ENCODE data around the gene NXF2B. TPM values are rescaled to one million over a fixed set of nuclear protein-coding genes. Genes with fewer than 3 reads are reported as not detected.
"Not testable (repeated sequence)": the region's sequence is repeated elsewhere in the genome, so short reads cannot be mapped to it uniquely, and the experiment has no call there.

Gene NXF2B, protein sequence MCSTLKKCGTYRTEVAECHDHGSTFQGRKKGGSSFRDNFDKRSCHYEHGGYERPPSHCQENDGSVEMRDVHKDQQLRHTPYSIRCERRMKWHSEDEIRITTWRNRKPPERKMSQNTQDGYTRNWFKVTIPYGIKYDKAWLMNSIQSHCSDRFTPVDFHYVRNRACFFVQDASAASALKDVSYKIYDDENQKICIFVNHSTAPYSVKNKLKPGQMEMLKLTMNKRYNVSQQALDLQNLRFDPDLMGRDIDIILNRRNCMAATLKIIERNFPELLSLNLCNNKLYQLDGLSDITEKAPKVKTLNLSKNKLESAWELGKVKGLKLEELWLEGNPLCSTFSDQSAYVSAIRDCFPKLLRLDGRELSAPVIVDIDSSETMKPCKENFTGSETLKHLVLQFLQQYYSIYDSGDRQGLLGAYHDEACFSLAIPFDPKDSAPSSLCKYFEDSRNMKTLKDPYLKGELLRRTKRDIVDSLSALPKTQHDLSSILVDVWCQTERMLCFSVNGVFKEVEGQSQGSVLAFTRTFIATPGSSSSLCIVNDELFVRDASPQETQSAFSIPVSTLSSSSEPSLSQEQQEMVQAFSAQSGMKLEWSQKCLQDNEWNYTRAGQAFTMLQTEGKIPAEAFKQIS
- total RNA-seq (2014; rRNA removed; shearing (Covaris generic)): not detected in 2 replicates

DNA sequence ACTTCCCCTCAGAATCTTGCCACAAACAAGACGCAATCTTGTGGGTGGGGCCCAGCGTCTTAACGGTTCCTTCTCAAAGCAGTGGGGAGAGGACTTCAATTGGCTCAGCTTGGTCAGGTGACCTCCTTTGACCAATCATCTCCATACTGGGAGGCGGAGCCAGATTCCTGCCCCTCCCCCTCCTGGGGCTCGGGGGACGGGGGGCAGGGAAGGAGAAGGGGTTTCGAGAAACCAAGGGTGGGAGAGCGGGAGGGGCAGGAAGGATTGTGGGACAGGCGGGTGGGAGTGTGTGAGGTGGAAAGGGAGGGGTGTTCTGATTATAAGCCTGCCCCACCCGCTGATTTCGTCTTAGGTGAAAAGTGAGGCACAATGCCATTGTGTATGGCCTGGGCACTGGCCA, at the start of gene NXF2B:
Gene NXF2B, minus strand, starts transcription at position 101 of the 400 bp plus-strand sequence. CDS start 59,972 bp downstream, outside the sequence.
- DNase-seq (ENCODE audit: low spot score): not testable (repeated sequence)

DNA sequence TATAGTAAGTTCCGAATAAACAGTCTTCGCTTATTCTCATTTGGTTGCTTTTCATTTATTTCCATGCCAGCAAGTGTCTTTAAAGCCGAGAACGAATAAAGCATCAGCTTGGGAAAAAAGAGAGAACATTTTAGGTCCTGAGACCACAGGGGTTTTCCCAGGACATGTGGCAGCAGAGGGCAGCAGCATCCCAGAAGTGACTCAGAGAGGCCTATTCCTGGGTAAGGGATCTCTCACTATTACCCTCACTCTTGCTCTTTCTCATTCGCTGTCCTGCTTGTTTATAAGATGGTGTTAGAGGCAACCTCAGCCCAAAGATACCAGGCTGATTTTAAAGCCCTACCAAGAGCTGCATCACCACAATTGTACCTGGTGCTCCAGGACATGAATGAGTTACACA, 39.0 kb upstream of the NXF2B start:
- not testable (repeated sequence) for DNase-seq (ENCODE audit: low spot score)

DNA sequence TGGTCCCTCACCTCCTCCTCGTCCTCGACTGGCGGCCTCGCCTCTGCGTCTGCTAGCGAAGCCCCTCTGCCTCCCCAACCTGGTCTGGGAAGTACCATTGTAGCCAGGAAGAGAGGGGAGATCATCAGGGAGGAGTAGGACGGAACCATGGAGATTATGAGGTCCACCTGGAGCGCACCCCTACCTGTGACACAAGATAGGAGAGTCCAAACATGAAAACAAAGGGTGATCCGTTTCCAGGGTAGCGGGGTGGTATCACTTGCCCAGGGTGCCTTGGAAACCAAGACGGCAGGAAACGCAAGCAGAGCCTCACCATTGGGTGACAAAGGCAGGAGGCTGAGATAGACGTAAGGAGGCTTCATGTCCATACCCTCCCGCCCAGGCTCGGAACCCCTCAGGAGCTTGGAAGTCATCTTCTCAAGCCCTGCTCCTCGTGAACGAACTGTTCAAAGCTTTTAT, 32.0 kb upstream of the NXF2B start, which contains the start of gene TCP11X2:
Gene TCP11X2, minus strand, starts transcription at position 51 of the 459 bp plus-strand sequence.
- DNase-seq (ENCODE audit: low spot score): not testable (repeated sequence)

DNA sequence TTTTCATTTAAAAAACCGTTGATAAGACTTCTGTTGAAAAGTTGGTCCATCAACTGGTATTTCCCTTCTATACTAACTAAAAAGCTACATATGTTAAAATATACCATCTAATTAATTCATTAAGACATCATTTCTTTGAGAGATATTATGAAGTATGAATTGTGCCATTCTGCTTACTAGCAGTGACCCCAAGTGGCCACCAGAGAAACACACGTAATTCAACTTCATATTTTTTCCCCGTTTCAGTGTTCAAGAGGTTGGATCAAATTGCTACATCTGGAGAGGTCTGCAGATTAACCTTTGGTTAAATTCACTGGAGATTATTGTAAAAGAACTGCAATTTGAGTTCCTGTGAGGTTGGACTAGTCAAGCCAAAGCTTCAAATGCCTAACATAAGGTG, 30.4 kb upstream of the NXF2B start:
- DNase-seq (ENCODE audit: low spot score): not testable (repeated sequence)

DNA sequence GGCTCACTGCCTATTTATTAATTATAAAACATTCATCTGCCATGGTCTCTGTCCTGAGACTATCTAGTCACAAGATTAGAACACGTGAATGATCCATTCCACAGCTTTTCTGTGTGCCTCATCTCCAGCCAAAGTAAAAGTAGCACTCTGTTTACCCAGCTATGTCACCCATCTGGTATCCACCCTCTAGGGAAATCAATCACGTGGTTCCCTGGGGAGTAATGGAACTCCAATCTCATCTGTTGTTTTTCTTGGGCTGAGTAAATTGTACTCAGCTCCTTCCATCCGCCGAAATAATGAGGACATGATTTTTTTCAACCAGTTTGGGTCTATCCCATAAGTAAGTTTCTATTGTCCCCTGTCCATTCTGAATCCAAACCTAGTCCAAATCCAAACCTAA, 18.8 kb upstream of the NXF2B start:
- not testable (repeated sequence) for DNase-seq (ENCODE audit: low spot score)

DNA sequence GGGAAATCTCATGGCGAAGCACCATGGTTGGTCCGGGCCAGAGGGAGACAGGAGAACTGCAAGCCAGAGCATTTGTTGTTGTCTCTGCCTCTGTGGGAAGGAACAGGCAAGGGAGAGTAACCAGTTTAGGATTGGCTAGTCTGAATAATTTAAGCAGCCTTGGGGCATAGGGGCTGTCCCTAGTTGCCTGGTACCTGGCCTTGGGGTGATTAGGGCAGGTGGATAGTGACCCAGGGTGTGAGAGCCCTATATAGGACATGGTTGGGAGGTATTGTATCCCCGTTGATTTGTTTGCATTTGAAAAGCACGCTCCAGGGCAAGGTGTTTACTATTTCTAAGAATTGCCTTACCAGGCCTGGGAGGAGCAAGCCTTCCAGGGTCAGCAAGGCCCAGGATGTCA, 25.3 kb downstream of the NXF2B start:
- DNase-seq (ENCODE audit: low spot score): not testable (repeated sequence)

DNA sequence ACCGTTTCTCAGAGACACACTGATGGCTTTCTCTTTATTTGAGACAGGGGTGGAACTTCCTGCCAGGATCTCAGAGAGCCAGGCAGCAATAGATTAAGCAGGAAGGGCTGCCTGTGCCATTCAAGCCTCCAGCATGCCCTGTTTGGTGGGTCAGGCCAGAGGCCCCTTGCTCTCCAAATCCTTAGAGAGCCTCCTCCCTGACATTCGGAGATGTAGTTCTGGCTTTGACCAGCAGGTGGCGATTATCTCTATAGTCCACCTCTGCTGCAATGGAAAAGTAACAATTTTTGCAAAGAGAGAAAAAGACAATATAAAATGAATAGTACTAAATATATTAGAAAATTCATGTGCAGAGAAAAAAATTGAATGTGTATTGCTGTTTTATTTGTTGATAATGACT, 93.9 kb downstream of the NXF2B start:
- DNase-seq (ENCODE audit: low spot score): peak; percentile 73

DNA sequence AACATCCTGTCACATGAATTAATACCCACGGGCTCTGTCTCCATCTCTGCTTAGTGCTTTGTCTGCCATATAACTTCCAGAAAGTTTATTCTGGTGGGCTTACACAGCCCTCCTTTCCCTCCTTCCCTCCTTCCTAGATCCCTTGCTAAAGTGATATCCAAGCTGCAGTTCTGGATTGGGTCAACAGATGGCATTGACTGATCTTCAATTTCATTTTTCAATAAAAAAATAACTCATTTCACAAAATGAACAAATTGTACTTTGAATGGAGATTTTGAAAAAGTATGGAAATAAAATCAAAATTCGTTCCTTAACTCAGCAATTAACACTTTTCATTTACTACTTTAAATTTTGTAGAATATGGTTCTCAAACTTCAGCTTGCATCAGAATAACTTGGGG, 97.9 kb downstream of the NXF2B start:
- no peak for DNase-seq (ENCODE audit: low spot score)

DNA sequence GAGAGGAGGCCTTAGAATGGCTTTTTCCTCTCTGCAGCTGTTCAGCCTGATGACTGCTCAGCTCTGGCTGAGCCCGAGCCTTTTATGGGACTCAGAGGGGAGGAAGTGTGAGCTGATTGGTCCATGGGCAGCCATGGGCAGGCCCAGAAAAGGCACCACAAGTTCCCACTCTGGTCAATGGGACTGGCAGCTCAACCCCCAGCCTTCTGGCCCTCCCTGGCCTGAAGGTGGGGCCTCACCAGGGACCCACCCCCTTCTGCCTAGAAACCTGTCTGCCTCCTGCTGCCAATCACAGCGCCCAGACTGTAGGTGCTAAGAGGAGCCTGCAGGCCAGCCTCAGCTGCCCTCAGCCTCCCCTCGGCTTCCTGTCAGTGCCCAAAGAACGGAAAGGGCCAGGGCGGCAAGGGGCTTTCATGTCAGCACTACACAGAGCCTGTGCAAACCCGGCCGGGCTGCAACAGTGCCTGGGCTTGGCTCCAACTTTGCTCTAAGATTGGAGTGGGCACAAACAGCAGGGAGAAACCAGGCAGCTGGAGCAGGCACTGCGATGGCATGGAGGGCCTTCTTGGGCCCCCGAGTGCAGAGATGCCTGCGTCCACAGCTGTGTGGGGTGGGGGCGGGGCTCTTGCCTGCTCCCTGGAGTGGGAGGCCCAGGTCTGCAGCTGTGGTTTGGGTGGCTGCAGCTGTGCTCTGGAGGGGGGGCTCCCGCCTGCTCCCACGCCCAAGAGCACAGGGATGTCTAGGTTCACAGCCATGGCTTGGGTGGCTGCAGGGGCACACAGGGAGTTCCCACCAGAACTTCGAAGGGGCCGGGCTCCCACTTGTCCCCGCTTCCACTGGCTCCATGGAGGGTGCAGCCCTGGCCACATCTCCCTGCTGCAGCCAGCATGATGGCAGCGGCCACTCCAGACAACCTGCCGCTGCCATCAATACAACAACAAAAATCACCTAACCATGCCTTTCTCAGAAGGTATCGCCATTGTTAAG, 100.2 kb downstream of the NXF2B start:
- no peak for DNase-seq (ENCODE audit: low spot score)

DNA sequence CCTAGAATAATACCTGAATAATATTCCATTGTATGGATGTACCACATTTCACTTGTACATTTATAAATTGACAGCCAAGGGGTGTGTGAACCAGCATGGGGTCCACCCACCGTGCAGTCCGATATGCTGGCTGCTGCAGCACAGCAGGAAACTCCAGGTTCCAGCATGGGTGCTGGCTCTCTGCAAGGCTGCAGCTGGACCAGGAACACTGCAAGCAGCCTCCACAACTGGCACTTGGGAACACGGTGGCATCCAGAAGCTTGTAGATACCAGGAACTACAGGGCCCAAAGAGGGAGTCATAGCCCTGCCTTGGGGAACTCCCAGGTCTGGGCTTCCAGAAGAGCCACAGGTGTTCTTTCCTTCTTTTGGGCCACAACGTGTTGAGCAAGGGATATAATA, 101.6 kb downstream of the NXF2B start:
- DNase-seq (ENCODE audit: low spot score): no peak

Other genes starting within 250 kb of the NXF2B start
- gene TCP11X1, start 224.7 kb downstream of the NXF2B start, total RNA-seq (2014; rRNA removed; shearing (Covaris generic)): not detected in 2 replicates
- gene NXF2, start 192.8 kb downstream of the NXF2B start, total RNA-seq (2014; rRNA removed; shearing (Covaris generic)): not detected in 2 replicates
- gene TCP11X2, start 31.8 kb upstream of the NXF2B start, total RNA-seq (2014; rRNA removed; shearing (Covaris generic)): not detected in 2 replicates
- not detected in 2 replicates for gene TMSB15A, start 76.7 kb upstream of the NXF2B start, total RNA-seq (2014; rRNA removed; shearing (Covaris generic))
- gene ARMCX5, start 159.5 kb upstream of the NXF2B start, total RNA-seq (2014; rRNA removed; shearing (Covaris generic)): 10.5 and 12.1 TPM in 2 replicates
- gene GPRASP1, start 211.5 kb upstream of the NXF2B start, total RNA-seq (2014; rRNA removed; shearing (Covaris generic)): 0.13 and 0.23 TPM in 2 replicates